ES-I3 (cell line): Measurements from ENCODE around the gene NETO1.

Experiments
- H3K36me3 ChIP-seq: 2 replicates; pipeline ENCODE4 v1.6.1; 2013; ENCODE audit warnings: mild to moderate bottlenecking, low read length, control low read depth, moderate library complexity; ENCODE audit not compliant: insufficient read depth
- H3K4me1 ChIP-seq: 2 replicates; pipeline ENCODE4 v1.6.1; 2013; ENCODE audit warnings: mild to moderate bottlenecking, control low read depth, low read length; ENCODE audit not compliant: insufficient read depth
- H3K9ac ChIP-seq: 2 replicates; pipeline ENCODE4 v1.6.1; 2013; ENCODE audit warnings: low read depth, mild to moderate bottlenecking, low read length, moderate library complexity
- H3K9me3 ChIP-seq: 2 replicates; pipeline ENCODE4 v1.6.1; 2013; ENCODE audit warnings: mild to moderate bottlenecking, low read length, moderate library complexity; ENCODE audit not compliant: control insufficient read depth, insufficient read depth

Gene NETO1

DNA sequence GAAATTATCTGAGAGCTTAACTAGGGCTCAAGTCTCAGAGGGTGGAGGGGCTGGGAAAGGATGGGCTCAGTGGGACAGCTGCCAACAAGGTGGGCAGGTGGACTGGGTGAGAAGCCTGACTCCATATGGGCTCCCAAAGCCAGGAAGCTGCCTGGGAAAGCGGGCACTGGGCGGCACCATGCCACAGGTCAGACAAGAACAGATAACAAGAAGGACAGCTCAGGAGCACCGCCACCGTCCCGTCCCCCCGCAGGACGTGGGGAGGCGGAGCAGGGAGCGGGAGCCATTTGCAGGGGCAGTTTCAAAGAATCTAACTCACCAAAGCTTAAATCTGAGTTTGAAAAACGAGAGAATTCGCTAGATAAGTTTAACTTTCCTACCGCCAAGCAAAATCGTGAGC is 45.6 kb downstream of the NETO1 start:
- H3K9me3 ChIP-seq: no peaks in the 10 kb centered on the region
- no peaks in the 10 kb centered on the region for H3K4me1 ChIP-seq
- no peaks in the 10 kb centered on the region for H3K36me3 ChIP-seq
- H3K9ac ChIP-seq: no peak overlapping the region

- no peak overlapping the region for H3K9ac ChIP-seq
- H3K4me1 ChIP-seq: no peaks in the 10 kb centered on the region
- H3K9me3 ChIP-seq: no peaks in the 10 kb centered on the region
- no peaks in the 10 kb centered on the region for H3K36me3 ChIP-seq
Measured at GRCh38 chr18:72820571-72820970, 47.2 kb downstream of the NETO1 start.

- no peak overlapping the region for H3K9ac ChIP-seq
- H3K36me3 ChIP-seq: no peaks in the 10 kb centered on the region
- H3K9me3 ChIP-seq: no peaks in the 10 kb centered on the region
- H3K4me1 ChIP-seq: no peaks in the 10 kb centered on the region
Measured at GRCh38 chr18:72819050-72819449, 48.7 kb downstream of the NETO1 start.

DNA sequence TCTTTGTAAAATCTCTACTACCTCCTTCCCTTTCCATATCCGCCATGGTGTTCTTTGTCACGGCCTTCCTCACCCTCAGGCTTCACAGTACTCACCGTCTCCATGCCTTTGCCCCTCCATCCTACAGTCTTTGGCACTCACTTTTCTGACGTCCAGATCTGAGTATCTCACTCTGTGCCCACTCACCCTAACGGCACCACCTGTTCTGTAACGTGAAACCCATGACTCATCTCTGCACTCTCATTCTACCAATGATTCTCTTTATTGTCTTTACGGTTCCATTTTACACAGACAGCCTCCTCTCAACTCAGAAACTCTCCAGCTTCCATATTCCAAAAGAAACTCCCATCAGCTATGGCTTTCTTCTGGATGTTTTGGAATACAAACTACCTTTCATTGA is 56.7 kb downstream of the NETO1 start:
- Histone ChIP-seq H3K36me3 (no peaks in the 10 kb centered on the region), H3K4me1 (no peaks in the 10 kb centered on the region), H3K9me3 (no peaks in the 10 kb centered on the region), H3K9ac (no peak overlapping the region)

- Histone ChIP-seq H3K36me3 (no peaks in the 10 kb centered on the region), H3K4me1 (no peaks in the 10 kb centered on the region), H3K9ac (no peak overlapping the region), H3K9me3 (no peaks in the 10 kb centered on the region)
Measured at GRCh38 chr18:72808680-72809079, 59.1 kb downstream of the NETO1 start.

DNA sequence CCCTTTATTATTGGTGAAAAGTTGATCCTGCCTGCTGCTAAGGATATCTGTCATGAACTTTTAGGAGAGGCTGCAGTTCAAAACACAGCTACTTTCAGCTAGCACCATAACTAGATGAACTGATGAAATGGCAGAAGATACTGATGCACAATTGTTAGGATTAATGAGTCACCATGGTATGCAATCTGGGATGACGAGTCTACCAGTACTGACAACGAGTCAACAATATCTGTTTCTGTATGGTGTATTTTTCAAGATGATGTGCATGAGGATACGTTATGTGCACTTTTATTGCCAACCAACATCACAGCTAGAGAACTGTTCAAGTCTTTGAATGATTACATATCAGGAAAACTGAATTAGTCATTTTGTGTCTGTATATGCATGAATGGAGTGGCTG is 68.7 kb downstream of the NETO1 start:
- Histone ChIP-seq H3K4me1 (no peaks in the 10 kb centered on the region; the same call in 1 of the 2 replicates), H3K9me3 (no peaks in the 10 kb centered on the region), H3K36me3 (no peaks in the 10 kb centered on the region), H3K9ac (no peak overlapping the region)

DNA sequence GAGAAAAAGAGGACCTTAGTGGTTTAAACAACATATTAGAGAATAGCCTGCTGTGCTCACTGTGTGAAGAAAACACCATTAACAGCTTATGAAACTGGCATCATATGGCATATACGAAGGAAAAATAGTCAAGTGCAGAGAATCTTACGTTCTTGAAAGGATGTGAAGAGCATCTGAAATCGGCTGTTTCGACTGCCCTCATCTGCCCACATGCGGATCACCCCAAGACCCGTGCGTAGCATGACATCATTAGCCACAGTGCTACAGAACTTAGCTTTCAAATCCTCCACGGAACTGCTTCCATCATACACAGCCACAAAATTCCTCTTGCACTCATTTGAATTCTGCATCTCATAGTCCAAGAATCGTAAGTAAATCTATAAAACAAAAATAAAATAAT is 84.3 kb downstream of the NETO1 start:
- H3K4me1 ChIP-seq: no peaks in the 10 kb centered on the region
- H3K9ac ChIP-seq: no peak overlapping the region
- no peaks in the 10 kb centered on the region for H3K9me3 ChIP-seq
- no peaks in the 10 kb centered on the region for H3K36me3 ChIP-seq

GRCh38 chr18:72774914-72775313 is 92.9 kb downstream of the NETO1 start:
- Histone ChIP-seq H3K9ac (no peak overlapping the region), H3K9me3 (no peaks in the 10 kb centered on the region), H3K4me1 (no peaks in the 10 kb centered on the region), H3K36me3 (no peaks in the 10 kb centered on the region)

DNA sequence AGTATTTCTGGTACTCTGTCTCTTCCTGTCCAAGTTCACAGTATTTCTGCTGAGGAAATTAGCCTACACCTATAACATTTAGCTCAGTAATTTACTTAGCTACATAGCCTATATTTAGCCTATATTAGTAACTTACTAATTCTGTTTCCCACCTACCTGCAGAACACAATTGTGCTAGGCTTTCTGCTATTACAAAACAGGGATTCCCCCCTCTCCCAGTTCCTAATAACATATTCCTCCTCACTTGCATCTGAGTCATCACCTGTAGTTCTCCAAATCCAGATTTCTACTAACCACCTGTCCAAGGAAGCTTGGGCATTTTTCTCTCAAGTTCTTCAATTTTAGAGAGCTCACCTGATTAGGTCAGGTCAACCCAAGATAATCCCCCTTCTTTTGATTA is 94.9 kb downstream of the NETO1 start:
- H3K9ac ChIP-seq: no peak overlapping the region
- H3K4me1 ChIP-seq: no peaks in the 10 kb centered on the region
- no peaks in the 10 kb centered on the region for H3K9me3 ChIP-seq
- no peaks in the 10 kb centered on the region for H3K36me3 ChIP-seq

DNA sequence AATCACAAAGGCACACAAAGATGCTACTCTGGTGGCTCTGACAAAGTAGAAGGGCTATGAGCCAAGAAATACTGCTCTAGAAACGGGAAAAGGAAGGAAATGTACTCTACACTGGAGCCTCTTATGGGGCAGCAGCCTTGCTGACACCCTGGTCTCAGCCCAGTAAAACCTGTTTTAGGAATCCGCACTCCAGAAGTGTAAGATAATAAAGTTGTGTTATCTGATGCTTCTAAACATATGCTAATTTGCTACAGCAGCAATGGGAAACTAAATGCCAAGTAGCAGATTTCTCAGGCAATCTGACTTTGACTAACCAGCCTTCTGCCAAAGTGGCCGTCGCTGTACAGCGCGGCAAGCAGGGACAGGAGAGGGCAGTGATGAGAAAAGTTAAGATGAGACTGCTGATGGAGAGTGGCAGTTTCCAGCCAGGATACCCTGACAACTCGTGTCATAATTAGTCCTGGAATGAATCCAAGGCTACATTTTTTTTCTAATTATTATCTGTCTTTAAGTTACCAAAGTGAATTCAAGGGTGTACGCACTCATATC is 99.0 kb downstream of the NETO1 start:
- no peaks in the 10 kb centered on the region for H3K36me3 ChIP-seq
- no peak overlapping the region for H3K9ac ChIP-seq
- no peaks in the 10 kb centered on the region; the same call in 1 of the 2 replicates for H3K9me3 ChIP-seq
- H3K4me1 ChIP-seq: no peaks in the 10 kb centered on the region

DNA sequence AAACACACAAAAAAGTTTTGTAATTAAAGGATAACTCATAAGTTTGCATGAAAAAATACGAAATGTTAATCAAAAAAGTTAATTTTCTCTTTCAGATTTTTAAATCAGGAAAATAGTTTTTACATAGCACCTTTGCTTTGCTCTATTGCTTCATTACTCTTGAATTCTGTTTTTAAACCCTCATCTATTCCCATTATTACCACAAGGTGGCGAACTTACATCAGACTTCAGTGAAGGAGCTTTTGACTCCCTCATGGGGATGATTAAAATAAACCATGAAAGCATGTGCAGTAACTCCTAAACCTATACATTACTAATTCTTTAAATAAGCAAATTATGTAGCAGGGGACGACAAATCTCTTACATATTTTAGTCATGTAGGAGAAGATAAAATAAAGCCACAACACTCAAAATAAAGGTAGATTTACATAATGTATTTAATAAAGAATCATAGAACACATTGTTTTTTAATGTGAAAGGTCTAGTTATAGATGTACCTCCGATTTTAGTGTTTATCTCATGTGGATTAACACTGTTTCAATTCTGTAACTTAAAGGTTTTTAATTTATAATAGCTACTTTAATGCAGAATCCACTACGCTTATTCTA is 105.2 kb downstream of the NETO1 start:
- no peaks in the 10 kb centered on the region for H3K36me3 ChIP-seq
- H3K9me3 ChIP-seq: no peaks in the 10 kb centered on the region; the same call in 1 of the 2 replicates
- no peaks in the 10 kb centered on the region for H3K4me1 ChIP-seq
- H3K9ac ChIP-seq: no peak overlapping the region

DNA sequence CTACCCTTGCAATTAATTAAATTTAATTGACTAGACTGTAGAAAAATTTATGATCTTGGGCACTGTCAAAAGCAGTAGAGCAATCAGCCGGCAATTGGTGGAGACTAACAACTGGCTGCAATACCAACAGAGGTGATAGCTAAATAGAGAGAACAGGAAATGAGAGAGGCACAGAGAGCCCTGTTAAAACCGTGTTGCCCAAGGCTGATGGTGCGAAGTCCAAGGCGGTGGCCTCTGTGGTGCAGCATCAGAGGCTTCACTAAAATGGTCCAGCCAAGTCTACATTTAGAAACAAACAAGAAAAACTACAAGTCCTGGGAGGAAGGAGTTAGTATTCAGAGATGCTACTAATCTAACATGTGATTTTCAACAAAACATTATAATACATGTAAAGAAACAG is 115.6 kb downstream of the NETO1 start:
- Histone ChIP-seq H3K9ac (no peak overlapping the region), H3K36me3 (no peaks in the 10 kb centered on the region), H3K4me1 (no peaks in the 10 kb centered on the region), H3K9me3 (no peaks in the 10 kb centered on the region)

DNA sequence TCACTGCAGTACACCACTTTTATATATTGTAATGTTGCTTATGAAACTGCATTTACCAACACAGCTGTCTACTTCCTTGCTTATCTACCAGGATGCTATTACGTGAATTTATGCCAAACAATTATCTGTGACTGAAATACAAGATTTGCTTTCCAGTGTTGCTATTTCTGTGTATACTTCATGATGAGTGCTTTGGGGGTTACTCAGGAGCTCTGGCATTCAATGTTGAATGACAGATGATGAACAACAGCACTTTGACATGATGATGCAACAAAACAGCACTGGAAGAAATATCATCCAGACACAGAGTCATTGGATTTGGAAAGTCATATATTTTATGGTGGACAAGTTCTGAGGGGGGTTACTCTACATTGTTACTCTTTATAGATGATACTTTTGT is 125.8 kb downstream of the NETO1 start:
- H3K9ac ChIP-seq: no peak overlapping the region
- no peaks in the 10 kb centered on the region for H3K36me3 ChIP-seq
- peaks cover 9% of the 10 kb centered on the region; the same call in 1 of the 2 replicates for H3K4me1 ChIP-seq
- no peaks in the 10 kb centered on the region for H3K9me3 ChIP-seq

- H3K9ac ChIP-seq: no peak overlapping the region
- H3K9me3 ChIP-seq: no peaks in the 10 kb centered on the region
- H3K36me3 ChIP-seq: no peaks in the 10 kb centered on the region
- peaks cover 9% of the 10 kb centered on the region; the same call in 1 of the 2 replicates for H3K4me1 ChIP-seq
Measured at GRCh38 chr18:72738136-72738535, 129.7 kb downstream of the NETO1 start.

DNA sequence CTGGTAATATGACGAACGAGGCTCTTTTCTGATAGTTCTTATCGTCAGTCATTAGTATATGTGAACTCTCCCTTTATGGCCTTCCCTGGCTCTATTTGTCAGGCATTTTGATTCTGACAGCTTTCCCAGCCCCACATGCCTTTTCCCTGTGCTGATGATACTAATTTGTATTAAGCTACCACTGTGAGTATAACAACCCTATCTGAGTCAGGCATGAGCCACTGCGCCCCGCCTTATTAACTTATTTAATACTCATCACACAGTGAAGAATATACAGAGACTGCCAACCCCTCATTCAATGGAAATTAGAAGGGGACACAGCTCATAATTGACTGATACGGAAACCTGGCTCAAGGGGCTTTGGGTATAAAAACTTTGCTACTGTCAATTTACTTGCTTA is 140.0 kb downstream of the NETO1 start:
- Histone ChIP-seq H3K4me1 (no peaks in the 10 kb centered on the region), H3K9ac (no peak overlapping the region), H3K36me3 (no peaks in the 10 kb centered on the region), H3K9me3 (0 out of 2 replicates have a peak, but pooled peaks cover 3% of the 10 kb centered on the region)
